Thyroid gland (tissue), 4 donors: ENCODE data around the gene POLDIP2.

Experiments
- CTCF ChIP-seq, 6 experiments: fragments of 200-600 bp in 3 of 6; fragments of 450-650 bp in 3 of 6; sonication (generic) in 3 of 6; IDR thresholded peaks; one replicate each; pipeline ENCODE4 v1.5.1; 2016 to 2019; ENCODE audit warnings: antibody characterized with exemption in 6 of 6, mild to moderate bottlenecking in 2 of 6, inconsistent platforms in 1 of 6, moderate library complexity in 1 of 6
- POLR2A ChIP-seq, 2 donors: fragments of 450-650 bp; IDR thresholded peaks; one replicate each; pipeline ENCODE4 v1.6.1; 2017; ENCODE audit warnings: antibody characterized with exemption in 2 of 2, mild to moderate bottlenecking in 2 of 2, moderate library complexity in 1 of 2

DNA sequence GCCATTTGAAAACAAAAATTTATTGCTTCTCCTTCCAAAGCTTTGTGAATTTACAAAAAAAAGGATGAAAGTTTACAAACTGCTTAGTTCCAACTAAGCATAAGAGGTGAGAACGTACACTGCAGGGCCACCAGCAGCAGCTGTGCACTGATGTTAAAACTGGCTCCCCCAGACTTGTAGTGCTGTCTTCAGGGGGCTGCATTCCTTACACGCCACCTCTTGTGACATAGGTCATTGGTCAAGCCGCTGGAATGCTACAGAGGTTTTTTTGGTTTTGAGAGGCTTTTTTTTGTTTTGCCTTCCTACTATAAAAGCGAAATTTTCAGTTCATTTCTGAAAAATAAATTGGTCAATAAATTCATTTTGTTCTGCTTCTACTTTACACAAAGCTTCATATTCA, 29.0 kb downstream of the POLDIP2 start:
- TF ChIP-seq POLR2A (IDR thresholded peaks at IDR 0.05): no peak
- no peak for TF ChIP-seq CTCF (IDR thresholded peaks at IDR 0.05)
